Endothelial cell of umbilical vein (primary cell): ENCODE data around the gene ATG10. TPM values are rescaled to one million over a fixed set of nuclear protein-coding genes. Genes with fewer than 3 reads are reported as not detected.

ENCODE experiments used
- BruUV-seq: library from RNA; stranded (reverse); fragments of 400-500 nt; replicated peaks from 2 replicates; lab custom pipeline; 2021; lab: Mats Ljungman, UMichigan
- CTCF ChIA-PET: fragments of 300-600, 350-600 bp; sonication (Branson Sonifier 250); formaldehyde crosslinking; loops from one replicate; lab custom pipeline; 2021; ENCODE audit warnings: antibody characterized with exemption, inconsistent platforms; lab: Charles Lee
- POLR2A ChIA-PET: fragments of 300-600, 350-600 bp; sonication (Branson Sonifier 250); formaldehyde crosslinking; loops from one replicate; lab custom pipeline; 2021; ENCODE audit warnings: antibody characterized with exemption, inconsistent platforms; lab: Charles Lee
- DNase-seq: peaks from one replicate; pipeline ENCODE4 v3.0.0-alpha.2; 2011; ENCODE audit warnings: low read depth, low spot score
- FAIRE-seq: peaks from 2 replicates; lab custom pipeline; 2011; peaks lifted over from hg19 to GRCh38; lab: Jason Lieb, UNC
- H2AFZ ChIP-seq: 2 replicates; pipeline ENCODE4 v1.6.0; 2012; ENCODE audit warnings: low read depth, low read length, control low read depth, inconsistent platforms
- H3K27ac ChIP-seq: 2 replicates; pipeline ENCODE4 v1.5.1; 2011; ENCODE audit warnings: low read depth, mild to moderate bottlenecking, control low read depth, low read length, moderate library complexity; ENCODE audit not compliant: insufficient read depth
- H3K27me3 ChIP-seq, 2 experiments: 2 replicates each; pipeline versions ENCODE4 v1.6.0 to v1.6.1; 2011; ENCODE audit warnings: low read length in 2 of 2, mixed read lengths in 1 of 2; ENCODE audit not compliant: control insufficient read depth in 2 of 2, insufficient read depth in 2 of 2
- H3K36me3 ChIP-seq, 2 experiments: 2 replicates in 1 of 2; 3 replicates in 1 of 2; pipeline ENCODE4 v1.5.1; 2011; ENCODE audit warnings: low read length in 2 of 2, mild to moderate bottlenecking in 1 of 2, moderate library complexity in 1 of 2; ENCODE audit not compliant: control insufficient read depth in 2 of 2, insufficient read depth in 2 of 2; ENCODE audit errors: extremely low read depth in 1 of 2
- H3K4me1 ChIP-seq: 3 replicates; pipeline ENCODE4 v1.5.1; 2011; ENCODE audit warnings: mild to moderate bottlenecking, low read length; ENCODE audit not compliant: control insufficient read depth, insufficient read depth; ENCODE audit errors: extremely low read depth
- H3K4me2 ChIP-seq: 2 replicates; pipeline ENCODE4 v1.6.1; 2011; ENCODE audit warnings: low read length, control low read depth, mixed read lengths; ENCODE audit not compliant: insufficient read depth
- H3K4me3 ChIP-seq, 3 experiments: fragments of 200-600 bp in 1 of 3; sonication (generic), shearing (Covaris generic) in 1 of 3; replicated peaks in 1 of 3; 2 replicates each; pipeline ENCODE4 v1.5.1; 2011 to 2016; ENCODE audit warnings: control low read depth in 3 of 3, low read length in 3 of 3, mild to moderate bottlenecking in 2 of 3, inconsistent platforms in 1 of 3, low read depth in 1 of 3, moderate library complexity in 1 of 3; ENCODE audit not compliant: insufficient read depth in 1 of 3
- H3K79me2 ChIP-seq: 2 replicates; pipeline ENCODE4 v1.6.0; 2012; ENCODE audit warnings: low read length, inconsistent platforms; ENCODE audit not compliant: control insufficient read depth, insufficient read depth
- H3K9ac ChIP-seq: replicated peaks from 2 replicates; pipeline ENCODE3; 2011; ENCODE audit warnings: low read length, control low read depth; ENCODE audit not compliant: insufficient read depth; ENCODE audit errors: extremely low read depth
- H3K9me1 ChIP-seq: replicated peaks from 3 replicates; pipeline ENCODE4 v1.6.0; 2011; ENCODE audit warnings: mild to moderate bottlenecking, low read length; ENCODE audit not compliant: control insufficient read depth, insufficient read depth; ENCODE audit errors: extremely low read depth
- H3K9me3 ChIP-seq: replicated peaks from 2 replicates; pipeline ENCODE4 v1.5.1; 2012; ENCODE audit warnings: low read length, inconsistent platforms; ENCODE audit not compliant: control insufficient read depth, insufficient read depth
- H4K20me1 ChIP-seq: replicated peaks from 2 replicates; pipeline ENCODE3; 2011; ENCODE audit warnings: mild to moderate bottlenecking, low read length; ENCODE audit not compliant: control insufficient read depth, insufficient read depth; ENCODE audit errors: extremely low read depth
- CTCF ChIP-seq, 2 donors: IDR thresholded peaks; 1 replicate in 1 of 2; 2 replicates in 1 of 2; pipeline ENCODE4 v1.5.1; 2011; ENCODE audit warnings: low read length in 2 of 2, mild to moderate bottlenecking in 2 of 2, moderate library complexity in 2 of 2, control low read depth in 1 of 2, inconsistent platforms in 1 of 2, low read depth in 1 of 2; ENCODE audit not compliant: insufficient read depth in 1 of 2; ENCODE audit errors: extremely low read depth in 1 of 2
- EZH2 ChIP-seq: IDR thresholded peaks from 2 replicates; pipeline ENCODE4 v1.6.1; 2012; ENCODE audit warnings: borderline replicate concordance, low read depth, mild to moderate bottlenecking, moderate library complexity, low read length, inconsistent platforms; ENCODE audit not compliant: severe bottlenecking
- GATA2 ChIP-seq: IDR thresholded peaks from 2 replicates; pipeline ENCODE4 v1.7.0; 2011; ENCODE audit warnings: low read depth, mild to moderate bottlenecking, moderate library complexity, mixed read lengths, low read length; ENCODE audit not compliant: insufficient read length, insufficient read depth
- JUN ChIP-seq: IDR thresholded peaks from 2 replicates; pipeline ENCODE4 v1.6.1; 2011; ENCODE audit warnings: borderline replicate concordance, low read depth; ENCODE audit not compliant: insufficient read length, insufficient read depth
- MAX ChIP-seq: IDR thresholded peaks from 2 replicates; pipeline ENCODE4 v1.6.1; 2011; ENCODE audit not compliant: insufficient read depth, insufficient read length
- POLR2AphosphoS5 ChIP-seq: IDR thresholded peaks from 2 replicates; pipeline ENCODE4 v1.6.1; 2012; ENCODE audit warnings: low read depth, mild to moderate bottlenecking, control low read depth, low read length, moderate library complexity; ENCODE audit not compliant: insufficient read depth
- dilution Hi-C: fragments of 300-500 bp; cut with MboI; formaldehyde crosslinking; loops from one replicate; pipeline ENCODE4 v1.15.0; 2019; ENCODE audit warnings: low sequenced_read_pairs; ENCODE audit not compliant: extremely low pct_ligation_motif_present
- intact Hi-C: fragments of 100-400 bp; cut with micrococcal nuclease; formaldehyde crosslinking; loops from one replicate; pipeline ENCODE4 v1.10.0; 2022
- polyA plus RNA-seq, 4 experiments: library from polyadenylated mRNA; depleted of rRNA in 3 of 4; stranded (reverse) in 3 of 4; unstranded in 1 of 4; fragments of >200 nt; gene quantifications; 2 replicates each; pipeline versions ENCODE4 v1.2.1 to v1.2.3, GENCODE V29; 2011 to 2012; ENCODE audit warnings: missing spikeins in 1 of 4
- total RNA-seq: library from RNA; stranded (reverse); gene quantifications from 2 replicates; pipeline ENCODE4 v1.2.3, GENCODE V29; 2021

ATG10 gene
- total and polyA plus RNA-seq, 2 donors (not counting 3 experiments of a cell fraction or from before 2014, with no cell fraction given): 1.6 to 3.9 TPM

DNA sequence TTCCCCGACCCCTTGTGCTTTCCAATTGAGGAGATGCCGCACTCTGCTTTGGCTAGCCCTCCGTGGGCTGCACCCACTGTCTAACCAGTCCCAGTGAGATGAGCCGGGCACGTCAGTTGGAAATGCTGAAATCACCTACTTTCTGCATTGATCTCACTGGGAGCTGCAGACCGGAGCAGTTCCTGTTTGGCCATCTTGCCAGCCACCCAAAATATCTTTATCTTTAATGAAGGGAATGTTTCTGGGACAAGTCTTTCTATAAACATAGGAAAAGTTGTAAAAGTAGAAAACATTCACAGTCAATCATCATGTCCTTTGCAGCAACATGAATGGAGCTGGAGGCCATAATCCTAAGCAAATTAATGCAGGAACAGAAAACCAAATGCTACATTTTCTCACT, 158.8 kb downstream of the ATG10 start:
- FAIRE-seq (no peak), DNase-seq (no peak)
- no peaks in the 10 kb centered on the region for H4K20me1 ChIP-seq
- H3K4me3 ChIP-seq: no peak overlapping the region
- no peak overlapping the region for H3K4me2 ChIP-seq
- H3K27ac ChIP-seq: no peak overlapping the region
- POLR2A ChIA-PET: no interaction called here
- H2AFZ ChIP-seq: no peak overlapping the region
- H3K4me1 ChIP-seq: no peaks in the 10 kb centered on the region
- H3K9me1 ChIP-seq: no peaks in the 10 kb centered on the region
- H3K9me3 ChIP-seq: no peaks in the 10 kb centered on the region
- no peak for TF ChIP-seq MAX
- TF ChIP-seq EZH2: no peak
- no peak for TF ChIP-seq CTCF (IDR thresholded peaks at IDR 0.05; ENCODE audit: extremely low read depth in 1 of 2, insufficient read depth in 1 of 2, low read depth in 1 of 2, low read length in 2 of 2)
- no peak for TF ChIP-seq GATA2
- TF ChIP-seq POLR2AphosphoS5: no peak
- no peak for TF ChIP-seq JUN
- dilution Hi-C loops: no loop called here
- no peaks in the 10 kb centered on the region for H3K36me3 ChIP-seq
- H3K79me2 ChIP-seq: no peaks in the 10 kb centered on the region
- no peak overlapping the region for H3K9ac ChIP-seq
- intact Hi-C loops: no loop called here
- no TSS peak for BruUV-seq
- CTCF ChIA-PET: no interaction called here
- no peaks in the 10 kb centered on the region for H3K27me3 ChIP-seq
